HepG2 (cell line): ENCODE results near the gene MTMR3. TPM values are rescaled to one million over a fixed set of nuclear protein-coding genes. Genes with fewer than 3 reads are reported as not detected.

Source experiments
- ATAC-seq: fragments of 200-7000 bp; cut with Tn5 transposase; 3 replicates; pipeline ENCODE4 v1.9.1; 2020; ENCODE audit warnings: mild to moderate bottlenecking, moderate library complexity
- BruUV-seq: library from RNA; stranded (reverse); fragments of 400-500 nt; replicated peaks from 2 replicates; lab custom pipeline; 2021; lab: Mats Ljungman, UMichigan
- CTCF ChIA-PET: fragments of 300-600 bp; formaldehyde crosslinking; extraction: SDS; loops from one replicate; lab custom pipeline; 2021; ENCODE audit warnings: low total read pairs, inconsistent platforms, low intra/inter-chr PET ratio; lab: Yijun Ruan, JAX
- POLR2A ChIA-PET: fragments of 350-600 bp; sonication (Branson Sonifier 250); formaldehyde crosslinking; loops from one replicate; lab custom pipeline; 2020; ENCODE audit warnings: antibody characterized with exemption, inconsistent platforms; lab: Yijun Ruan, JAX
- DNase-seq: peaks from one replicate; pipeline ENCODE4 v3.0.0-alpha.2; 2015; ENCODE audit warnings: low spot score
- FAIRE-seq: peaks from 3 replicates; lab custom pipeline; 2011; peaks lifted over from hg19 to GRCh38; lab: Jason Lieb, UNC
- H2AFZ ChIP-seq: one replicate; pipeline ENCODE4 v1.6.1; 2011; ENCODE audit warnings: low read length, inconsistent platforms
- H3K27ac ChIP-seq: fragments of 300-600 bp; 3 replicates; pipeline ENCODE4 v1.8.0; 2011; ENCODE audit warnings: mixed run types, mild to moderate bottlenecking, mixed read lengths, low read length, inconsistent platforms; ENCODE audit not compliant: insufficient read depth; ENCODE audit errors: extremely low read length
- H3K27me3 ChIP-seq, 2 experiments: fragments of 200-600 bp in 1 of 2; 2 replicates in 1 of 2; 3 replicates in 1 of 2; pipeline versions ENCODE4 v1.6.0 to v1.8.0; 2011; ENCODE audit warnings: low read length in 2 of 2, mild to moderate bottlenecking in 2 of 2, moderate library complexity in 2 of 2, inconsistent platforms in 1 of 2; ENCODE audit not compliant: insufficient read depth in 2 of 2, control insufficient read depth in 1 of 2
- H3K36me3 ChIP-seq, 2 experiments: fragments of 200-600 bp in 1 of 2; replicated peaks in 1 of 2; 2 replicates in 1 of 2; 3 replicates in 1 of 2; pipeline versions ENCODE4 v1.5.1 to v1.8.0; 2011; ENCODE audit warnings: low read length in 2 of 2, inconsistent platforms in 1 of 2; ENCODE audit not compliant: insufficient read depth in 2 of 2, control insufficient read depth in 1 of 2
- H3K4me1 ChIP-seq: 2 replicates; pipeline ENCODE4 v1.5.1; 2012; ENCODE audit warnings: low read length, inconsistent platforms; ENCODE audit not compliant: insufficient read depth
- H3K4me2 ChIP-seq: 2 replicates; pipeline ENCODE4 v1.6.0; 2011; ENCODE audit warnings: low read depth, low read length, inconsistent platforms
- H3K4me3 ChIP-seq, 3 experiments: fragments of 200-600 bp in 1 of 3; sonication (generic), shearing (Covaris generic) in 1 of 3; replicated peaks in 1 of 3; 2 replicates each; pipeline ENCODE4 v1.5.1; 2011 to 2016; ENCODE audit warnings: low read length in 3 of 3, inconsistent platforms in 2 of 3, low read depth in 2 of 3, mild to moderate bottlenecking in 2 of 3, control low read depth in 1 of 3, mixed read lengths in 1 of 3; ENCODE audit not compliant: insufficient read depth in 1 of 3
- H3K79me2 ChIP-seq: one replicate; pipeline ENCODE4 v1.6.1; 2011; ENCODE audit warnings: low read length, inconsistent platforms; ENCODE audit not compliant: insufficient read depth
- H3K9ac ChIP-seq: 2 replicates; pipeline ENCODE4 v1.6.0; 2011; ENCODE audit warnings: mild to moderate bottlenecking, low read depth, low read length, inconsistent platforms; ENCODE audit not compliant: insufficient read depth
- H3K9me3 ChIP-seq: 2 replicates; pipeline ENCODE4 v1.5.1; 2012; ENCODE audit warnings: mild to moderate bottlenecking, low read length
- H4K20me1 ChIP-seq: 2 replicates; pipeline ENCODE4 v1.6.0; 2011; ENCODE audit warnings: inconsistent platforms, mild to moderate bottlenecking, low read length, moderate library complexity; ENCODE audit not compliant: insufficient read depth
- ARNT ChIP-seq: fragments of 450-650 bp; IDR thresholded peaks from 2 replicates; pipeline ENCODE4 v1.6.1; 2017
- CBX5 ChIP-seq: sonication (generic); formaldehyde crosslinking; IDR thresholded peaks from 2 replicates; pipeline ENCODE4 v1.4.0; 2020; ENCODE audit warnings: missing genetic modification reagents, borderline replicate concordance
- FOXK1 ChIP-seq: sonication (generic); formaldehyde crosslinking; IDR thresholded peaks from 2 replicates; pipeline ENCODE4 v1.4.0; 2020; ENCODE audit warnings: low read depth, missing genetic modification reagents, borderline replicate concordance
- HNRNPH1 ChIP-seq: fragments of 200-400 bp; formaldehyde crosslinking; optimal IDR thresholded peaks from 2 replicates; pipeline ENCODE3; 2017; ENCODE audit warnings: mild to moderate bottlenecking, low read depth, low read length
- KDM1A ChIP-seq: IDR thresholded peaks from 2 replicates; pipeline ENCODE4 v1.6.1; 2016; ENCODE audit warnings: missing compliant biosample characterization
- KDM6A ChIP-seq: IDR thresholded peaks from 2 replicates; pipeline ENCODE4 v1.6.1; 2016; ENCODE audit warnings: low read depth
- KLF16 ChIP-seq, 2 experiments: sonication (generic) in 1 of 2; formaldehyde crosslinking in 1 of 2; IDR thresholded peaks; 2 replicates each; pipeline versions ENCODE4 v1.6.1 to v1.8.0; 2016 to 2023; ENCODE audit warnings: missing genetic modification reagents in 2 of 2, missing compliant biosample characterization in 1 of 2
- KLF6 ChIP-seq: IDR thresholded peaks from 2 replicates; pipeline ENCODE4 v1.8.0; 2016; ENCODE audit warnings: missing biosample characterization, missing genetic modification reagents
- MBD4 ChIP-seq: IDR thresholded peaks from 2 replicates; pipeline ENCODE4 v1.6.1; 2012; ENCODE audit warnings: low read length, inconsistent platforms, borderline replicate concordance
- NFATC3 ChIP-seq: sonication (generic); formaldehyde crosslinking; IDR thresholded peaks from 2 replicates; pipeline ENCODE4 v1.5.1; 2020; ENCODE audit warnings: mild to moderate bottlenecking, missing genetic modification reagents
- PCBP2 ChIP-seq: fragments of 200-400 bp; formaldehyde crosslinking; optimal IDR thresholded peaks from 2 replicates; pipeline ENCODE3; 2018; ENCODE audit warnings: low read length, low read depth; ENCODE audit not compliant: poor library complexity, severe bottlenecking
- PHF21A ChIP-seq: sonication (generic); formaldehyde crosslinking; IDR thresholded peaks from 2 replicates; pipeline ENCODE4 v1.5.0; 2020; ENCODE audit warnings: mild to moderate bottlenecking, missing genetic modification reagents
- POLR2A ChIP-seq, 2 experiments: IDR thresholded peaks; 2 replicates each; pipeline ENCODE4 v1.6.1; 2011; ENCODE audit warnings: low read depth in 2 of 2, low read length in 2 of 2, mild to moderate bottlenecking in 1 of 2, moderate library complexity in 1 of 2; ENCODE audit not compliant: insufficient read depth in 1 of 2
- RBM39 ChIP-seq: fragments of 200-400 bp; formaldehyde crosslinking; IDR thresholded peaks from one replicate; pipeline ENCODE4 v1.6.1; 2018; ENCODE audit warnings: antibody characterized with exemption, mild to moderate bottlenecking, low read depth, low read length; ENCODE audit not compliant: poor library complexity, severe bottlenecking
- RORA ChIP-seq: sonication (generic); formaldehyde crosslinking; IDR thresholded peaks from 2 replicates; pipeline ENCODE4 v1.5.0; 2020; ENCODE audit warnings: mild to moderate bottlenecking, missing genetic modification reagents, moderate library complexity
- WIZ ChIP-seq: sonication (generic); formaldehyde crosslinking; IDR thresholded peaks from 2 replicates; pipeline ENCODE4 v1.5.1; 2020; ENCODE audit warnings: mild to moderate bottlenecking, missing genetic modification reagents
- ZBTB38 ChIP-seq: sonication (generic); formaldehyde crosslinking; IDR thresholded peaks from 2 replicates; pipeline ENCODE4 v1.5.1; 2020; ENCODE audit warnings: mild to moderate bottlenecking, missing genetic modification reagents
- ZFP82 ChIP-seq: sonication (generic); formaldehyde crosslinking; IDR thresholded peaks from 2 replicates; pipeline ENCODE4 v1.5.1; 2020; ENCODE audit warnings: mild to moderate bottlenecking, missing genetic modification reagents, borderline replicate concordance
- ZMYM4 ChIP-seq: sonication (generic); formaldehyde crosslinking; IDR thresholded peaks from 2 replicates; pipeline ENCODE4 v1.8.1; 2023; ENCODE audit warnings: mild to moderate bottlenecking, missing genetic modification reagents
- ZNF251 ChIP-seq: sonication (generic); formaldehyde crosslinking; IDR thresholded peaks from 2 replicates; pipeline ENCODE4 v1.9.0; 2021; ENCODE audit warnings: mild to moderate bottlenecking, missing genetic modification reagents
- ZNF292 ChIP-seq: sonication (generic); formaldehyde crosslinking; IDR thresholded peaks from 2 replicates; pipeline ENCODE4 v1.8.1; 2022; ENCODE audit warnings: mild to moderate bottlenecking, low read depth, missing genetic modification reagents, borderline replicate concordance
- ZNF530 ChIP-seq: sonication (generic); formaldehyde crosslinking; IDR thresholded peaks from 2 replicates; pipeline ENCODE4 v1.5.0; 2020; ENCODE audit warnings: low read depth, mild to moderate bottlenecking, missing genetic modification reagents
- ZNF720 ChIP-seq: sonication (generic); formaldehyde crosslinking; IDR thresholded peaks from 2 replicates; pipeline ENCODE4 v1.4.0; 2020; ENCODE audit warnings: missing genetic modification reagents
- ZNF746 ChIP-seq: sonication (generic); formaldehyde crosslinking; IDR thresholded peaks from 2 replicates; pipeline ENCODE4 v1.8.0; 2022; ENCODE audit warnings: mild to moderate bottlenecking, missing genetic modification reagents
- ZSCAN25 ChIP-seq: sonication (generic); formaldehyde crosslinking; IDR thresholded peaks from 2 replicates; pipeline ENCODE4 v1.8.0; 2022; ENCODE audit warnings: mild to moderate bottlenecking, missing genetic modification reagents
- WGBS: methylation state at CpG from one replicate; pipeline ENCODE4 v1.1.6; 2017; ENCODE audit warnings: low lambda C conversion rate; 5-methylcytosine and 5-hydroxymethylcytosine counted together
- in situ Hi-C: cut with HindIII; loops from 2 replicates; pipeline ENCODE4 v1.10.0; 2017; ENCODE audit warnings: low pct_unique_long_range_greater_than_20kb; ENCODE audit not compliant: extremely low pct_ligation_motif_present
- intact Hi-C: fragments of 100-400 bp; cut with micrococcal nuclease; formaldehyde crosslinking; loops from one replicate; pipeline ENCODE4 v1.10.0; 2022; ENCODE audit not compliant: unreplicated experiment
- polyA plus RNA-seq, 8 experiments: library from polyadenylated mRNA; depleted of rRNA in 3 of 8; stranded (reverse) in 7 of 8; unstranded in 1 of 8; fragments of >200 nt; fragmentation: Illumina TruSeq in 4 of 8; extraction: Trizol in 4 of 8; gene quantifications; 2 replicates each; pipeline versions ENCODE4 v1.2.1 to v1.2.3, GENCODE V29; 2011 to 2016; ENCODE audit warnings: low read depth in 4 of 8, missing spikeins in 1 of 8, mixed read lengths in 1 of 8; ENCODE audit not compliant: insufficient read depth in 1 of 8
- total RNA-seq, 5 experiments: library from RNA; depleted of rRNA; stranded (reverse); fragments of >200 nt; fragmentation: Illumina TruSeq; extraction: Trizol; gene quantifications; 2 replicates each; pipeline ENCODE4 v1.2.3, GENCODE V29; 2016; ENCODE audit warnings: low read depth in 1 of 5

MTMR3 gene
- total and polyA plus RNA-seq, 2 of the 13 experiments (the other 11 are each of a cell fraction or from before 2014, with no cell fraction given): 12.6 to 24.8 TPM

GRCh38 chr22:29886596-29886995, 3.6 kb downstream of the MTMR3 start:
- TF ChIP-seq PHF21A (CRISPR knock-in tag) (no peak), CBX5 (no peak), ZBTB38 (CRISPR knock-in tag) (no peak), ZNF530 (CRISPR knock-in tag) (no peak), ZNF292 (CRISPR knock-in tag) (no peak), POLR2A (IDR thresholded peaks at IDR 0.05; ENCODE audit: insufficient read depth in 1 of 2, low read depth in 2 of 2, low read length in 2 of 2) (no peak), ZFP82 (CRISPR knock-in tag) (no peak), ZNF746 (no peak), KLF6 (CRISPR knock-in tag) (no peak), MBD4 (no peak), HNRNPH1 (no peak)
- H3K36me3 ChIP-seq: no peaks in the 10 kb centered on the region
- H3K4me1 ChIP-seq: peaks cover 49% of the 10 kb centered on the region
- no peak overlapping the region for H3K4me2 ChIP-seq
- no peak overlapping the region for H3K27ac ChIP-seq
- H3K9me3 ChIP-seq: no peaks in the 10 kb centered on the region
- FAIRE-seq: no peak
- in situ Hi-C loops (no loop called here), intact Hi-C loops (loop anchor here (10.0 kb wide), 1 partner anchor 108 kb away; no protein-coding TSS in a partner anchor)
- no TSS peak for BruUV-seq
- ATAC-seq: no peak
- H3K9ac ChIP-seq: no peak overlapping the region
- POLR2A ChIA-PET: no interaction called here
- 97% methylated on average over 1 of the region's 1 CpG for WGBS
- CTCF ChIA-PET: no interaction called here
- H3K27me3 ChIP-seq: no peaks in the 10 kb centered on the region
- H3K4me3 ChIP-seq: no peak overlapping the region
- peaks cover 16% of the 10 kb centered on the region for H4K20me1 ChIP-seq
- H3K79me2 ChIP-seq: peaks cover 69% of the 10 kb centered on the region
- H2AFZ ChIP-seq: no peak overlapping the region
- no peak for DNase-seq

GRCh38 chr22:29887358-29887757, 4.4 kb downstream of the MTMR3 start:
- Histone ChIP-seq H3K79me2 (peaks cover 75% of the 10 kb centered on the region), H3K4me3 (no peak overlapping the region), H3K4me1 (peaks cover 45% of the 10 kb centered on the region), H3K9ac (no peak overlapping the region), H3K9me3 (no peaks in the 10 kb centered on the region), H3K36me3 (no peaks in the 10 kb centered on the region), H3K27ac (no peak overlapping the region), H3K27me3 (no peaks in the 10 kb centered on the region), H2AFZ (no peak overlapping the region), H3K4me2 (no peak overlapping the region), H4K20me1 (peaks cover 16% of the 10 kb centered on the region)
- ATAC-seq (no peak), DNase-seq (no peak), FAIRE-seq (no peak)
- CTCF ChIA-PET: no interaction called here
- no TSS peak for BruUV-seq
- POLR2A ChIA-PET: no interaction called here
- WGBS: 81% methylated on average over 2 of the region's 2 CpGs
- in situ Hi-C loops: no loop called here
- intact Hi-C loops: loop anchor here (10.0 kb wide), 1 partner anchor 107 kb away; no protein-coding TSS in a partner anchor
- TF ChIP-seq ZNF251 (CRISPR knock-in tag) (no peak), NFATC3 (CRISPR knock-in tag) (no peak), ARNT (no peak), ZSCAN25 (CRISPR knock-in tag) (no peak), KDM6A (CRISPR knock-in tag) (no peak), PCBP2 (no peak), KLF16 (CRISPR knock-in tag; IDR thresholded peaks at IDR 0.05) (no peak), ZMYM4 (CRISPR knock-in tag) (no peak), RBM39 (no peak), FOXK1 (CRISPR knock-in tag) (no peak), WIZ (CRISPR knock-in tag) (no peak), ZNF720 (no peak), ZFP82 (CRISPR knock-in tag) (no peak), RORA (no peak), KDM1A (CRISPR knock-in tag) (no peak)
